GM23248 (cell line): ENCODE measurements around the gene NTPCR. TPM values are rescaled to one million over a fixed set of nuclear protein-coding genes. Genes with fewer than 3 reads are reported as not detected.

Source experiments
- DNase-seq: peaks from one replicate; pipeline ENCODE4 v3.0.0-alpha.2; 2015
- H2AFZ ChIP-seq: fragments of 200-600 bp; sonication (generic); 2 replicates; pipeline ENCODE4 v1.6.1; 2016; ENCODE audit warnings: antibody characterized with exemption
- H3F3A ChIP-seq: fragments of 200-600 bp; sonication (generic); 2 replicates; pipeline ENCODE4 v1.6.1; 2016; ENCODE audit warnings: mild to moderate bottlenecking, antibody characterized with exemption, mixed run types; ENCODE audit not compliant: insufficient read depth
- H3K27ac ChIP-seq: fragments of 200-600 bp; sonication (generic); 2 replicates; pipeline ENCODE4 v1.5.1; 2016; ENCODE audit warnings: mild to moderate bottlenecking
- H3K27me3 ChIP-seq: fragments of 200-600 bp; sonication (generic); replicated peaks from 2 replicates; pipeline ENCODE4 v1.6.1; 2016; ENCODE audit warnings: mild to moderate bottlenecking; ENCODE audit not compliant: insufficient read depth
- H3K36me3 ChIP-seq: fragments of 200-600 bp; sonication (generic); 2 replicates; pipeline ENCODE4 v1.6.1; 2016; ENCODE audit warnings: low read depth, mild to moderate bottlenecking
- H3K4me1 ChIP-seq: fragments of 200-600 bp; sonication (generic); 2 replicates; pipeline ENCODE4 v1.6.1; 2016; ENCODE audit warnings: mild to moderate bottlenecking; ENCODE audit not compliant: insufficient read depth
- H3K4me2 ChIP-seq: fragments of 200-600 bp; sonication (generic); one replicate; pipeline ENCODE4 v1.6.1; 2016; ENCODE audit warnings: mild to moderate bottlenecking; ENCODE audit not compliant: unreplicated experiment
- H3K4me3 ChIP-seq: fragments of 200-600 bp; sonication (generic); 2 replicates; pipeline ENCODE4 v1.5.1; 2016; ENCODE audit warnings: mild to moderate bottlenecking
- H3K79me2 ChIP-seq: fragments of 200-600 bp; sonication (generic); 2 replicates; pipeline ENCODE4 v1.6.1; 2016; ENCODE audit warnings: mild to moderate bottlenecking; ENCODE audit not compliant: insufficient read depth
- H3K9ac ChIP-seq: fragments of 200-600 bp; sonication (generic); 2 replicates; pipeline ENCODE4 v1.6.1; 2016; ENCODE audit warnings: mild to moderate bottlenecking
- H3K9me2 ChIP-seq: fragments of 200-600 bp; sonication (generic); 2 replicates; pipeline ENCODE4 v1.6.1; 2016; ENCODE audit warnings: mixed run types, mild to moderate bottlenecking, moderate library complexity; ENCODE audit not compliant: insufficient read depth
- H3K9me3 ChIP-seq: fragments of 200-600 bp; sonication (generic); one replicate; pipeline ENCODE4 v1.6.1; 2017; ENCODE audit warnings: low read depth
- H4K20me1 ChIP-seq: fragments of 200-600 bp; sonication (generic); 2 replicates; pipeline ENCODE4 v1.6.0; 2016; ENCODE audit not compliant: insufficient read depth
- EZH2 ChIP-seq: fragments of 200-600 bp; sonication (generic); IDR thresholded peaks from 2 replicates; pipeline ENCODE4 v1.6.1; 2018; ENCODE audit warnings: antibody characterized with exemption, mild to moderate bottlenecking; ENCODE audit not compliant: insufficient read depth, poor library complexity, severe bottlenecking
- EZH2phosphoT487 ChIP-seq: fragments of 200-600 bp; sonication (generic); IDR thresholded peaks from 2 replicates; pipeline ENCODE4 v1.6.1; 2018; ENCODE audit warnings: antibody characterized with exemption, moderate library complexity, mild to moderate bottlenecking, low read depth; ENCODE audit not compliant: insufficient read depth
- WGBS, 2 experiments: methylation state at CpG; one replicate each; pipeline ENCODE4 v1.1.6; 2015 to 2017; ENCODE audit warnings: low lambda C conversion rate in 2 of 2, low coverage in 1 of 2; ENCODE audit errors: missing lambda C conversion rate in 2 of 2; 5-methylcytosine and 5-hydroxymethylcytosine counted together
- in situ Hi-C: fragments of 300-500 bp; cut with MboI; formaldehyde crosslinking; loops from 2 replicates; pipeline ENCODE4 v1.15.0; 2020
- polyA plus RNA-seq: library from polyadenylated mRNA; unstranded; fragments of >200 nt; fragmentation: Nextera tagmentation; extraction: Ambion mirVana; gene quantifications from 2 replicates; pipeline ENCODE4 v1.2.1, GENCODE V29; 2016
- total RNA-seq: library from RNA; depleted of rRNA; stranded (reverse); fragments of >200 nt; shearing (Covaris generic); gene quantifications from 2 replicates; pipeline ENCODE4 v1.2.3, GENCODE V29; 2014

Gene NTPCR
- total and polyA plus RNA-seq, 2 experiments from 2014 or later, result 23.8 to 67.2 TPM

- in situ Hi-C loops, result no loop called here
- Histone ChIP-seq H3K9me2 (no peaks in the 10 kb centered on the region), H3K27me3 (no peaks in the 10 kb centered on the region), H2AFZ (no peak overlapping the region), H3F3A (no peaks in the 10 kb centered on the region), H3K4me1 (no peaks in the 10 kb centered on the region), H3K36me3 (no peaks in the 10 kb centered on the region), H3K9ac (no peak overlapping the region), H4K20me1 (no peaks in the 10 kb centered on the region), H3K9me3 (no peaks in the 10 kb centered on the region), H3K4me3 (no peak overlapping the region), H3K4me2 (no peak overlapping the region), H3K27ac (no peak overlapping the region), H3K79me2 (no peaks in the 10 kb centered on the region)
- no peak for DNase-seq
- TF ChIP-seq EZH2phosphoT487 (no peak), EZH2 (no peak)
- 91 to 92% methylated on average over 11 of the region's 11 CpGs for WGBS, 2 experiments
Observed at GRCh38 chr1:232938926-232939325, 11.5 kb upstream of the NTPCR start.

GRCh38 chr1:232939748-232940147 is 10.7 kb upstream of the NTPCR start:
- Histone ChIP-seq H3K79me2 (no peaks in the 10 kb centered on the region), H3K9ac (no peak overlapping the region), H3K27me3 (no peaks in the 10 kb centered on the region), H3K9me3 (no peaks in the 10 kb centered on the region), H3F3A (no peaks in the 10 kb centered on the region), H3K36me3 (no peaks in the 10 kb centered on the region), H3K4me2 (no peak overlapping the region), H2AFZ (no peak overlapping the region), H4K20me1 (no peaks in the 10 kb centered on the region), H3K9me2 (no peaks in the 10 kb centered on the region), H3K27ac (no peak overlapping the region), H3K4me1 (no peaks in the 10 kb centered on the region), H3K4me3 (no peak overlapping the region)
- no peak for TF ChIP-seq EZH2phosphoT487
- no peak for TF ChIP-seq EZH2
- in situ Hi-C loops, result no loop called here
- 40 to 42% methylated on average over 2 of the region's 2 CpGs for WGBS, 2 experiments
- no peak for DNase-seq

GRCh38 chr1:232940262-232940661 is 10.1 kb upstream of the NTPCR start:
- H3K27me3 ChIP-seq, result no peaks in the 10 kb centered on the region
- WGBS, 2 experiments, result 25 to 42% methylated on average over 1 of the region's 1 CpG
- H4K20me1 ChIP-seq, result no peaks in the 10 kb centered on the region
- no peak overlapping the region for H3K9ac ChIP-seq
- H3K9me2 ChIP-seq, result no peaks in the 10 kb centered on the region
- no peak overlapping the region for H3K4me3 ChIP-seq
- no peak overlapping the region for H3K27ac ChIP-seq
- no peaks in the 10 kb centered on the region for H3K36me3 ChIP-seq
- no peak overlapping the region for H3K4me2 ChIP-seq
- H2AFZ ChIP-seq, result no peak overlapping the region
- no peaks in the 10 kb centered on the region for H3F3A ChIP-seq
- H3K9me3 ChIP-seq, result no peaks in the 10 kb centered on the region
- no peak for DNase-seq
- H3K79me2 ChIP-seq, result no peaks in the 10 kb centered on the region
- TF ChIP-seq EZH2 (no peak), EZH2phosphoT487 (no peak)
- no peaks in the 10 kb centered on the region for H3K4me1 ChIP-seq
- in situ Hi-C loops, result no loop called here

- H3K36me3 ChIP-seq, result no peaks in the 10 kb centered on the region
- no peaks in the 10 kb centered on the region for H3K4me1 ChIP-seq
- no peak overlapping the region for H3K4me2 ChIP-seq
- H3K27me3 ChIP-seq, result no peaks in the 10 kb centered on the region
- in situ Hi-C loops, result no loop called here
- H3K4me3 ChIP-seq, result no peak overlapping the region
- no peak overlapping the region for H3K9ac ChIP-seq
- H3K9me2 ChIP-seq, result no peaks in the 10 kb centered on the region
- H2AFZ ChIP-seq, result no peak overlapping the region
- no peaks in the 10 kb centered on the region for H4K20me1 ChIP-seq
- TF ChIP-seq EZH2 (no peak), EZH2phosphoT487 (no peak)
- WGBS, 2 experiments, result 88 to 90% methylated on average over 8 of the region's 8 CpGs
- H3F3A ChIP-seq, result no peaks in the 10 kb centered on the region
- H3K79me2 ChIP-seq, result no peaks in the 10 kb centered on the region
- no peaks in the 10 kb centered on the region for H3K9me3 ChIP-seq
- no peak overlapping the region for H3K27ac ChIP-seq
- no peak for DNase-seq
Observed at GRCh38 chr1:232942413-232943294, 7.8 kb upstream of the NTPCR start.
